ENCODE data around the gene MRPL53. TPM values are rescaled to one million over a fixed set of nuclear protein-coding genes. Genes with fewer than 3 reads are reported as not detected.

Gene MRPL53
- total and polyA plus RNA-seq, 2 of the 13 experiments (the other 11 are each of a cell fraction or from before 2014, with no cell fraction given), result 34.3 to 51.9 TPM

DNA sequence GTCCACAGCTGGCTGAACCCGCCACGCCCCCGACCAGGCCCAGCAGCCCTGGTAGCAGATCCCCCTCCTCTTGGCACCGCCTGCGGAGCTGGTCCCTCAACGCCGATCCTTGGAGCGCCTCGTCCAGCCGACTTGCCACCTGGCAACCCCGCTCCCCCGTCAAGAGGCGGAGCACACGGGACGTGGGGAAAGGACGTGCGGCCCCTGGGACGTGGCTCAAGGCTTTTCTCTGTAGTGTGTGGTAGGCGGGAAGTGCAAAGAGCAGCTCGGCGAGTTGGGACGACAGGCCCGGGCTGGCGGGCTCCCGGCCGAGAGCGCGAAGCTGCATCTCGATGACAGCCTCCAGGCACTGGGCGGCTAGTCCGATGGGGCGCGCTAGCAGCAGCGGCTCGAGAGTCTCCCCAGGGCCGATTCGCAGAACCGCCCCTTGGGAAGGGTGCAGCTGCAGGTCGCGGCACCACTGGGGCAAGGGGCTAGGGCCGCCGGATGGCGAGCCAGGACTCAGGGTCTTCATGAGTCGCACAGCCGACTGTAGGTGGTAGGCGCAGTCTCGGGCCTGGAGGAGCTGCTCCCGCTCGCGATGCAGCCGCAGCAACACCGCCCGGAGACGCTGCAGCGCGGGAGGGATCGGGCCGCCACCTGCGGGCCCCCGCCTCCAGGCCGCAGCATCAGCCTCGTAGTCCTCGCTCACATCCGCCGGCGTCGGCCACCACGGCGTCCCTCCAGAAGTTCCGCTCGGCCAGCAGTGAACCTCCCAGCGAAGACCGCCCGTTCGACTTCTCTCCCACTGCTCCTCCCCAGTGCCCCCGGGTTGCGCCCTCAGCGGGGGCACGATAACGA lies 9.7 kb upstream of the MRPL53 start (continued):
- TF ChIP-seq, protein P1, sequence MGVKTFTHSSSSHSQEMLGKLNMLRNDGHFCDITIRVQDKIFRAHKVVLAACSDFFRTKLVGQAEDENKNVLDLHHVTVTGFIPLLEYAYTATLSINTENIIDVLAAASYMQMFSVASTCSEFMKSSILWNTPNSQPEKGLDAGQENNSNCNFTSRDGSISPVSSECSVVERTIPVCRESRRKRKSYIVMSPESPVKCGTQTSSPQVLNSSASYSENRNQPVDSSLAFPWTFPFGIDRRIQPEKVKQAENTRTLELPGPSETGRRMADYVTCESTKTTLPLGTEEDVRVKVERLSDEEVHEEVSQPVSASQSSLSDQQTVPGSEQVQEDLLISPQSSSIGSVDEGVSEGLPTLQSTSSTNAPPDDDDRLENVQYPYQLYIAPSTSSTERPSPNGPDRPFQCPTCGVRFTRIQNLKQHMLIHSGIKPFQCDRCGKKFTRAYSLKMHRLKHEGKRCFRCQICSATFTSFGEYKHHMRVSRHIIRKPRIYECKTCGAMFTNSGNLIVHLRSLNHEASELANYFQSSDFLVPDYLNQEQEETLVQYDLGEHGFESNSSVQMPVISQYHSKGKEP (CRISPR knock-in tag; IDR thresholded peaks at IDR 0.05), result 0 out of 2 replicates have a peak, but pooled peaks have one; percentile 64
- TF ChIP-seq, protein P2, sequence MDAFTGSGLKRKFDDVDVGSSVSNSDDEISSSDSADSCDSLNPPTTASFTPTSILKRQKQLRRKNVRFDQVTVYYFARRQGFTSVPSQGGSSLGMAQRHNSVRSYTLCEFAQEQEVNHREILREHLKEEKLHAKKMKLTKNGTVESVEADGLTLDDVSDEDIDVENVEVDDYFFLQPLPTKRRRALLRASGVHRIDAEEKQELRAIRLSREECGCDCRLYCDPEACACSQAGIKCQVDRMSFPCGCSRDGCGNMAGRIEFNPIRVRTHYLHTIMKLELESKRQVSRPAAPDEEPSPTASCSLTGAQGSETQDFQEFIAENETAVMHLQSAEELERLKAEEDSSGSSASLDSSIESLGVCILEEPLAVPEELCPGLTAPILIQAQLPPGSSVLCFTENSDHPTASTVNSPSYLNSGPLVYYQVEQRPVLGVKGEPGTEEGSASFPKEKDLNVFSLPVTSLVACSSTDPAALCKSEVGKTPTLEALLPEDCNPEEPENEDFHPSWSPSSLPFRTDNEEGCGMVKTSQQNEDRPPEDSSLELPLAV (CRISPR knock-in tag; conservative IDR thresholded peaks at IDR 0.05; ENCODE audit: low read depth), result no peak
- TF ChIP-seq ZNF589 (CRISPR knock-in tag; conservative IDR thresholded peaks at IDR 0.05) (peak; percentile 21; the same call in 1 of the 2 replicates), ATF7-NPFF (CRISPR knock-in tag; IDR thresholded peaks at IDR 0.05; ENCODE audit: low read depth) (peak; percentile 75; the same call in 1 of the 2 replicates), ZNF766 (CRISPR knock-in tag; IDR thresholded peaks at IDR 0.05; ENCODE audit: borderline replicate concordance) (no peak), CBX2 (IDR thresholded peaks at IDR 0.05; ENCODE audit: low read depth, low read length) (no peak), CBX2 (CRISPR knock-in tag; IDR thresholded peaks at IDR 0.05; ENCODE audit: low read depth) (no peak), HDAC1 (CRISPR knock-in tag; IDR thresholded peaks at IDR 0.05) (0 out of 2 replicates have a peak, but pooled peaks have one; percentile 52), PREB (CRISPR knock-in tag; IDR thresholded peaks at IDR 0.05) (0 out of 2 replicates have a peak, but pooled peaks have one; percentile 18), SNAI1 (CRISPR knock-in tag; IDR thresholded peaks at IDR 0.05; ENCODE audit: borderline replicate concordance) (peak; percentile 98), IKZF4 (CRISPR knock-in tag; IDR thresholded peaks at IDR 0.05; ENCODE audit: borderline replicate concordance, low read depth, not compliant biosample characterization) (peak; percentile 92), ZNF414 (CRISPR knock-in tag; IDR thresholded peaks at IDR 0.05) (peak; percentile 99)
- TF ChIP-seq, protein P3, sequence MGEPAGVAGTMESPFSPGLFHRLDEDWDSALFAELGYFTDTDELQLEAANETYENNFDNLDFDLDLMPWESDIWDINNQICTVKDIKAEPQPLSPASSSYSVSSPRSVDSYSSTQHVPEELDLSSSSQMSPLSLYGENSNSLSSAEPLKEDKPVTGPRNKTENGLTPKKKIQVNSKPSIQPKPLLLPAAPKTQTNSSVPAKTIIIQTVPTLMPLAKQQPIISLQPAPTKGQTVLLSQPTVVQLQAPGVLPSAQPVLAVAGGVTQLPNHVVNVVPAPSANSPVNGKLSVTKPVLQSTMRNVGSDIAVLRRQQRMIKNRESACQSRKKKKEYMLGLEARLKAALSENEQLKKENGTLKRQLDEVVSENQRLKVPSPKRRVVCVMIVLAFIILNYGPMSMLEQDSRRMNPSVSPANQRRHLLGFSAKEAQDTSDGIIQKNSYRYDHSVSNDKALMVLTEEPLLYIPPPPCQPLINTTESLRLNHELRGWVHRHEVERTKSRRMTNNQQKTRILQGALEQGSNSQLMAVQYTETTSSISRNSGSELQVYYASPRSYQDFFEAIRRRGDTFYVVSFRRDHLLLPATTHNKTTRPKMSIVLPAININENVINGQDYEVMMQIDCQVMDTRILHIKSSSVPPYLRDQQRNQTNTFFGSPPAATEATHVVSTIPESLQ (CRISPR knock-in tag; conservative IDR thresholded peaks at IDR 0.05), result 0 out of 2 replicates have a peak, but pooled peaks have one; percentile 17
- TF ChIP-seq, protein P4, sequence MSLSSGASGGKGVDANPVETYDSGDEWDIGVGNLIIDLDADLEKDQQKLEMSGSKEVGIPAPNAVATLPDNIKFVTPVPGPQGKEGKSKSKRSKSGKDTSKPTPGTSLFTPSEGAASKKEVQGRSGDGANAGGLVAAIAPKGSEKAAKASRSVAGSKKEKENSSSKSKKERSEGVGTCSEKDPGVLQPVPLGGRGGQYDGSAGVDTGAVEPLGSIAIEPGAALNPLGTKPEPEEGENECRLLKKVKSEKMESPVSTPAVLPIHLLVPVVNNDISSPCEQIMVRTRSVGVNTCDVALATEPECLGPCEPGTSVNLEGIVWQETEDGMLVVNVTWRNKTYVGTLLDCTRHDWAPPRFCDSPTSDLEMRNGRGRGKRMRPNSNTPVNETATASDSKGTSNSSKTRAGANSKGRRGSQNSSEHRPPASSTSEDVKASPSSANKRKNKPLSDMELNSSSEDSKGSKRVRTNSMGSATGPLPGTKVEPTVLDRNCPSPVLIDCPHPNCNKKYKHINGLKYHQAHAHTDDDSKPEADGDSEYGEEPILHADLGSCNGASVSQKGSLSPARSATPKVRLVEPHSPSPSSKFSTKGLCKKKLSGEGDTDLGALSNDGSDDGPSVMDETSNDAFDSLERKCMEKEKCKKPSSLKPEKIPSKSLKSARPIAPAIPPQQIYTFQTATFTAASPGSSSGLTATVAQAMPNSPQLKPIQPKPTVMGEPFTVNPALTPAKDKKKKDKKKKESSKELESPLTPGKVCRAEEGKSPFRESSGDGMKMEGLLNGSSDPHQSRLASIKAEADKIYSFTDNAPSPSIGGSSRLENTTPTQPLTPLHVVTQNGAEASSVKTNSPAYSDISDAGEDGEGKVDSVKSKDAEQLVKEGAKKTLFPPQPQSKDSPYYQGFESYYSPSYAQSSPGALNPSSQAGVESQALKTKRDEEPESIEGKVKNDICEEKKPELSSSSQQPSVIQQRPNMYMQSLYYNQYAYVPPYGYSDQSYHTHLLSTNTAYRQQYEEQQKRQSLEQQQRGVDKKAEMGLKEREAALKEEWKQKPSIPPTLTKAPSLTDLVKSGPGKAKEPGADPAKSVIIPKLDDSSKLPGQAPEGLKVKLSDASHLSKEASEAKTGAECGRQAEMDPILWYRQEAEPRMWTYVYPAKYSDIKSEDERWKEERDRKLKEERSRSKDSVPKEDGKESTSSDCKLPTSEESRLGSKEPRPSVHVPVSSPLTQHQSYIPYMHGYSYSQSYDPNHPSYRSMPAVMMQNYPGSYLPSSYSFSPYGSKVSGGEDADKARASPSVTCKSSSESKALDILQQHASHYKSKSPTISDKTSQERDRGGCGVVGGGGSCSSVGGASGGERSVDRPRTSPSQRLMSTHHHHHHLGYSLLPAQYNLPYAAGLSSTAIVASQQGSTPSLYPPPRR (CRISPR knock-in tag; IDR thresholded peaks at IDR 0.05; ENCODE audit: borderline replicate concordance), result no peak; the same call in 1 of the 2 replicates

All from HepG2 (cell line).